GM04503 (cell line): ENCODE results near the gene MRPL27.
"Not testable (repeated sequence)": the region's sequence is repeated elsewhere in the genome, so short reads cannot be mapped to it uniquely, and the experiment has no call there.

Experiments used
- DNase-seq: peaks from one replicate; pipeline ENCODE4 v3.0.0-alpha.2; 2012; ENCODE audit warnings: low read depth

Gene MRPL27

DNA sequence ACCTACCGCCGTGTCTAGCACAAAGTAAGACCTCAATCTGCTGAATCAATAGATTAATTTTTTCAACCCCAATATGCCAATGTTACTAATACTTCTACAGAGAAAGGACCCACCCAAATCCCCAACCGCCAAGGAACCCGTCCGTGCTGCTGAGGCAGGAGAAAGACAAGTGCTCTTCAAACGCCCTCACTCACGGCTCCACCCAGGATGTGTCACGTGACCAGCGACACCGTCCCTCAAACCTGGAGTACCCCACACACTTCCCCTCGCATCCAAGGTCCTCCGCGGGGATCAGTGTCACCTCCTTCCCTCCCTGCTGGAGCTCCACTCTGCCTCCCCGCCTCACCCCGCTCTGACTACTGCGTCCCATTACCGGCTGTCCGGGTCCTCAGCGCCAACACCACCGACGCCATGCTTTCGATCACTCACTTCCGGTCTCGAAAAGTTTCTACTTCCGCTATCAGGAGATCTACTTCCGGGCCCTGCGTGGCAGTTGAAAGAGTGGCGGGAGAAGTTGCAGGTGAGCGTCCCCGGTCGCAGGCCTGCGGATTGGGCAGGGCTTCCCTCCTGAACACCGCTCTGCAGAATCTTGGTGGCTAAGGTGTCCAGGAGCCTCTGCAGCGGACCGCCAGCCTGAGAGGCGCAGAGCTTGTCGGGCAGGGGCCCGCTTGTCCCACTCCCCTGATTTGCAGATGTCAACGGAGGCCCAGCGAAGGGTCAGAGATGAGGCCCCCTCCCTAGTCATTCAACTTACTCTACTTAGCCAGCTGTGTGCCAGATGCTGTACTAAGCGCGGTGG lies at the start of gene MRPL27, which contains the start of gene EME1:
Gene MRPL27, minus strand, starts transcription at position 427 of the 799 bp plus-strand sequence. Its CDS starts 14 bp downstream, at position 413.
Gene EME1, plus strand, starts transcription at position 472 of the 799 bp plus-strand sequence. CDS start 1,980 bp downstream, outside the sequence.
- peak; percentile 55 for DNase-seq

DNA sequence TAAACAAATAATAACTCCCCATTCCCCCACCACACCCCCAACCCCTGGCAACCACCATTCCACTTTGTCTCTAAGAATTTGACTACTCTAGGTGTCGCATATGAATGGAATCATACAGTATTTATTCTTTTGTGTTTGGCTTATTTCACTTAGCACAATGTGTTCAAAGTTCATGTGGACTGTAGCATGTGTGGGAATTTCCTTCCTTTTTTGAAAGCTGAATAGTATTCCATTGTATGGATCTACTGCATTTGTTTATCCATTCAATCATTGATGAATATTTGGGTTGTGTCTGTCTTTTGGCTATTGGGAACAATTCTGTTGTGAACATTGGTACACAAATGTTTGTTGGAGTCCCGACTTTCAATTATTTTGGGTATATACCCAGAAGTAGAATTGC lies 49.8 kb upstream of the MRPL27 start:
- no peak for DNase-seq

DNA sequence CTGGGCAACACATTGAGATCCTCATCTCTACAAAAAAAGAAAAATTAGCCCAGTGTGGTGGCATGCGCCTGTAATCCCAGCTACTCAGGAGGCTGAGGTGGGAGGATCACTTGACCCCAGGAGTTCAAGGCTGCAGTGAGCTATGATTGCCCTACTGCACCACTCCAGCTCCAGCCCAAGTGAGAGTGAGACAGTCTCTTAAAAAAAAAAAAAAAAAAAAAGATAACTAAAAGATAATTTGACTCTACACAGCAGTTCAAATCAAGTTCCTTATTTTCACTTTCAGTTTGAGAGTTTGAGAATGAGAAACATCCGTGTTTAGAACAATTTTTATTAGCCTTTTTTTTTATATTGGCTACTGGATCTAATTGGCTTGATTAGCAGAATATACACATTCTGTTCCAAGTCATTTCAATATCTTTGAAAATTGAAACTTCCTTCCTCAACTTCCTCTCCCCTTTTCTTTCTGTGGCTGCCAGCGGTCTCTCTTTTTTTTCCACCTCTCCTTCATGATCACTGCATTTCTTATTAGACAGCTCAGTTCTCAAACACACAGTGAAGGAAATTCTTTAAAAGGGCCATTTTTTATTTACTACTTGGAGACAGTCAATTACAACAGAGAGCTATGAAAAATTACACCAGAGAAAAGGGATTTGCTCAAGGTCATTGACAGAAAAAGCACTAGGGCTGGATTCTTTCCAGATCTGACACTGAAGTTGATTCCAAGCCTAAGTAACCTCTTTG lies 48.5 kb upstream of the MRPL27 start:
- no peak for DNase-seq

- DNase-seq: peak; percentile 71
These were observed 47.6 kb upstream of the MRPL27 start for GRCh38 chr17:50420419-50421112.

DNA sequence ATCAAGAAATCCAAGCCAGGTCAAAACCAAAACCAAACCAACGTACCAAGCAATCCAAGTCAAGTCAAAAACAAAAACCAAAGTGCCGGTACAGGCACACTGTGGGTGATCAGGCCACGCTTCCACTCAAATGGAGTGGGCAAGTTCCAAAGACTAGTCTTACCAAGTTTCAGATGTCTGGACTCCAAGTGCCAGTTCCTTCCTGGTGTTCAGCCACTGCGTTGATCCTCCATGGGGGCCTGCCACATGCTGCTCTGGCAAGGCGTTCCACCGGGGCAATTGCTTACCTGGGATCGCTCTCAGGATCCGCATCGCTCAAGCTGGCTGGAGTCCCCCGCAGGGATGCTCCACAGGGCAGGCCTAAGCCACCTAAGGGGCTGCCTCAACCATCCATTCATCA lies 46.6 kb upstream of the MRPL27 start:
- not testable (repeated sequence) for DNase-seq

GRCh38 chr17:50414808-50415207 lies 41.8 kb upstream of the MRPL27 start:
- no peak for DNase-seq

GRCh38 chr17:50412188-50412732 lies 39.3 kb upstream of the MRPL27 start:
- no peak for DNase-seq

- no peak for DNase-seq
These were observed 34.9 kb upstream of the MRPL27 start for GRCh38 chr17:50407921-50408320.

GRCh38 chr17:50406578-50406977 lies 33.6 kb upstream of the MRPL27 start:
- DNase-seq: no peak

- DNase-seq: not testable (repeated sequence)
These were observed 32.4 kb upstream of the MRPL27 start for GRCh38 chr17:50405351-50405750.

GRCh38 chr17:50399591-50399990 lies 26.6 kb upstream of the MRPL27 start:
- not testable (repeated sequence) for DNase-seq

- DNase-seq: not testable (repeated sequence)
These were observed 25.7 kb upstream of the MRPL27 start for GRCh38 chr17:50398672-50399071.

GRCh38 chr17:50397919-50398285 lies 24.9 kb upstream of the MRPL27 start:
- DNase-seq: no peak

DNA sequence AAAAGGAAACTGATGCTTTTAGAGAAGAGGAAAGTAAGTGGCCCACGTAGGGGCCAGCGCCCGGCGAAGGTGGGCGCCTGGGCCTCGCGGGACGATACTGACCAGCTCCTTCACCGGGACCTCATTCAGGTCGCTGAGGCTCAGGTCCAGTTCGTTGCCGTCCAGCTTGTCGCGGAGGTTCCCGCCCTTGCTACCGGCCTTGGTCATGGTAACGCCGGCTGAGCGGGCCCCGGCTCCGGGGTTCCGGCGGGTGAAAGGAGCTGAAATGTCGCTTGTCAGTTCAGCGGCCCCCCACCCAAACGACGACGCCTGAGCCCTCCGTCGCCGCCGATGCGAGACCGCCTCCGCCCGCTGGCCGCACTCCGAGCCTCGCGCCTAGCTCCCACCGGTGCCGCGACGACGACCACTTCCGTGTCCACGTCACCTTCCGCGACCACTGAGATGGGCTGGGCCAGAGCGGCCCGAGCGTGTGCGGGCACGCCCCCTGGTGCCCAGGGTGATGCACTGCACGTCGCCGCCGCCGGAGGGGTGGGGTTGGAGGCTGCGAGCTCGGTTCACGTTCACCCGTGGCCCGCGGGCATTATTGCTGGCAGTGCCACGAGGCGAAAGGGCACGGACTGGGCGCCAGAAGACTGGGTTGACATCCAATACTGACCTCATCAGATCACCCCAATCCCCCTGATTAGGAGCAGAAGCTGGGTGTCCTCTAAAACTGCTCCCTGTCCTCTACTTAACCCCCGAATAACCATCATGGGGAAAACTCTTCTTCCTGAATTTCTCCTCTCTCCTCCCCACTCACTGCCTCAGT lies 24.3 kb upstream of the MRPL27 start, which contains the start of gene LRRC59:
Gene LRRC59, minus strand, starts transcription at position 413 of the 808 bp plus-strand sequence. Its CDS starts 206 bp downstream, at position 207.
- DNase-seq: no peak

DNA sequence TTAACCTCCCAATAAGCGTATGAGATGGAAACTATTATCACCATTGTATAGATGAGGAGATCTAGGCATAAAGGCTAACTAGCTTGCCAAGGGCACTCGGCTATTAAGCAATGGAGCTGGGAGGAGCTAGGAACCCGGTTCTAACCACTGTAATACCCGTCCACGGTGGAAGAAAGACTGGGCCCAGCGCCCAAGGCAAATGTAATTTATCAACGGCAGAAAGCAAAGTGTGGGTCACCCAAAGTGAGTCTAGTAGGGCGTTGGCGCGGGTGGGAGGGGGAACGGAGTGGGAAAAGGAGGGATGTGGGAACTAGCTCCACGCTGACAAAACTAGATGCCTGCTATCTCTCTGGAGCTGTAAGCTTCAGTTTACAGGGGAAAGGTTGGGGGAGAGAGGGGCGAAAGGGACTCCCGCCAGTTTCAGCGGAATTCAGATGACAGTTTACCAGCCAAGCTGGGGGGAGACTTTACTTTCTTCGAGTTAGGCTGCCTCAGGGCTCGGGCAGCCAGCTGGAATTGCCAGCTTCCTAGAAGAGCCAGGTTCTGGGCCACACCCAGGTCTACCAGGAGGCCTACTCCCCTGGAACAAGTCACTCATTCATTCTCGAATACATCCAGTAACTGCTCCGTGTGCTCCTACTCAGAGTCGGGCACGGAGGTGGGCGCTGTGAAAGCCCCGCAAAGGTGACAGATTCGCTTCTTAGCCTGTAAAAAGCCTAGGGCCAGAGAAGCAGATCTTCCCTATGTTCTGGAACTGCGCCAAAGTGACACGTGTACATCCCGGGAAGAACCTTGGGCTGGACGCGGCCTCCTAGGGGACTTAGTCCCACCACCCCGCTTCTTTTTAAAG lies 23.5 kb upstream of the MRPL27 start:
- peak; percentile 43 for DNase-seq

DNA sequence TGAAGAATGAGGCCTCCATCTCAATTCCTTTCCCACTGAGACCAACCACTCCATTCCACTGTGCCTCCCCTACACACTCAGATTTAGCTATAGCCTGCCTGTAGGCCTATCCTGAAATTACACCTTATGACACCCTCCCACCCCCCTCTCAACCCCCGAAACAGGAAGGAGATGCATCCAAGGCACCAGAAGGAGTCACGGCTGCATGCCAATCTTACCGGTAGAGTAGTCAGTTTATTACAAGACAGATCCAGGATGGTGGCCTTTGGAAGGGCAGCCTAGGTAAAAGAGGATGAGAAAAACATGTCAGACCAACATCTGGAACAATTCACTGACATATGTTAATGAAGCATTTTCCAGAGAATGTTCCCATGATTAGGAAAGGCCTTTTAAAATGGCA lies 21.7 kb upstream of the MRPL27 start:
- DNase-seq: no peak

- DNase-seq: no peak
These were observed 20.7 kb upstream of the MRPL27 start for GRCh38 chr17:50393700-50394099.

DNA sequence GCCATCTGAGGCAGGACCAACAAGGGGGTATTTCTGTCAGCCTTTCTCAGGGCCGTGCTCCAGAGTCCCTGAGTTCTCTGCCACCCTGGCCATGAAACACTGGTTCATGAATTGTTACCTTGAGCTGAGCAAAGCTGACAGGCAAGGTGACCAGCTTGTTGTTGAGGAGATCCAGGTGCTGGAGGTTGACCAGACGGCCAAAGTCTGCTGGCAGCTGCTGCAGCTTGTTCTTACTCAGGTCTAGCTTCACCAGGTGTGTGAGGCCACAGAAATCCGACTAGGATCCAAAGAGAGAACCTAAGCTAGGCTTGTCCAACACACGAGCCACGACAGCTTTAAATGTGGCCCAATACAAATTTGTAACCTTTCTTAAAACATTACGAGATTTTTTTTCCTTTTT lies 19.6 kb upstream of the MRPL27 start:
- no peak for DNase-seq

GRCh38 chr17:50389534-50389933 lies 16.6 kb upstream of the MRPL27 start:
- DNase-seq: no peak

- no peak for DNase-seq
These were observed 15.7 kb upstream of the MRPL27 start for GRCh38 chr17:50388728-50389127.
